ENCODE results near the gene GRP. TPM values are rescaled to one million over a fixed set of nuclear protein-coding genes. Genes with fewer than 3 reads are reported as not detected.

Gene GRP
- total RNA-seq, 1 donor from 2014 or later = not detected

GRCh38 chr18:59268127-59268720 lies 48.3 kb downstream of the GRP start:
- H3K36me3 ChIP-seq (ENCODE audit: insufficient read depth, low read length) = no peaks in the 10 kb centered on the region
- DNase-seq (ENCODE audit: low read depth) (no peak), FAIRE-seq (no peak)
- H3K9me3 ChIP-seq (ENCODE audit: insufficient read depth, low read depth, low read length) = peaks cover 7% of the 10 kb centered on the region
- H3K27me3 ChIP-seq (ENCODE audit: insufficient read depth, low read length) = peaks cover 95% of the 10 kb centered on the region
- TF ChIP-seq EZH2 (IDR thresholded peaks at IDR 0.05; ENCODE audit: insufficient read depth, low read length) = peak; percentile 96
- no peak for TF ChIP-seq CTCF (IDR thresholded peaks at IDR 0.05; ENCODE audit: insufficient read depth, low read depth, low read length)
- no peak overlapping the region for H3K4me3 ChIP-seq (ENCODE audit: insufficient read depth, low read depth, low read length)
- Mint-ChIP-seq H3K27me3 (ENCODE audit: low read depth, unreplicated experiment) (peaks cover 83% of the 10 kb centered on the region), H3K4me3 (ENCODE audit: unreplicated experiment) (no peak overlapping the region), H3K27ac (ENCODE audit: unreplicated experiment) (no peak overlapping the region), H3K36me3 (ENCODE audit: low read depth, unreplicated experiment) (no peaks in the 10 kb centered on the region), H3K9me3 (ENCODE audit: unreplicated experiment) (peaks cover 12% of the 10 kb centered on the region), H3K4me1 (ENCODE audit: low read depth, unreplicated experiment) (peaks cover 3% of the 10 kb centered on the region)
- peaks cover 3% of the 10 kb centered on the region for H3K4me1 ChIP-seq (ENCODE audit: insufficient read depth, low read length)
- H3K4me2 ChIP-seq (ENCODE audit: low read length) = peak overlapping the region; percentile 15
- H2AFZ ChIP-seq (ENCODE audit: low read depth, low read length) = peak overlapping the region; percentile 66
- H3K79me2 ChIP-seq (ENCODE audit: insufficient read depth, low read length) = no peaks in the 10 kb centered on the region
- no peak overlapping the region for H3K9ac ChIP-seq (ENCODE audit: low read length)
- H4K20me1 ChIP-seq (ENCODE audit: insufficient read depth, low read length) = peaks cover 5% of the 10 kb centered on the region
- no peak overlapping the region for H3K27ac ChIP-seq (ENCODE audit: low read depth, low read length)

- no peaks in the 10 kb centered on the region for H3K4me1 Mint-ChIP-seq (ENCODE audit: low read depth, unreplicated experiment)
- H4K20me1 ChIP-seq (ENCODE audit: insufficient read depth, low read length) = peaks cover 5% of the 10 kb centered on the region
- peak overlapping the region; percentile 66 for H2AFZ ChIP-seq (ENCODE audit: low read depth, low read length)
These were observed 49.0 kb downstream of the GRP start for GRCh38 chr18:59268721-59269562.

More at GRCh38 chr18:59268721-59269562, 49.0 kb downstream of the GRP start:
- DNase-seq (ENCODE audit: low read depth) (no peak), FAIRE-seq (no peak)
- Histone ChIP-seq H3K36me3 (ENCODE audit: insufficient read depth, low read length) (no peaks in the 10 kb centered on the region), H3K4me1 (ENCODE audit: insufficient read depth, low read length) (peaks cover 3% of the 10 kb centered on the region), H3K27ac (ENCODE audit: low read depth, low read length) (no peak overlapping the region), H3K27me3 (ENCODE audit: insufficient read depth, low read length) (peaks cover 95% of the 10 kb centered on the region), H3K4me2 (ENCODE audit: low read length) (peak overlapping the region; percentile 60), H3K4me3 (ENCODE audit: insufficient read depth, low read depth, low read length) (no peak overlapping the region), H3K79me2 (ENCODE audit: insufficient read depth, low read length) (no peaks in the 10 kb centered on the region), H3K9ac (ENCODE audit: low read length) (no peak overlapping the region), H3K9me3 (ENCODE audit: insufficient read depth, low read depth, low read length) (peaks cover 7% of the 10 kb centered on the region)
- H3K36me3 Mint-ChIP-seq (ENCODE audit: low read depth, unreplicated experiment) = no peaks in the 10 kb centered on the region
- peaks cover 12% of the 10 kb centered on the region for H3K9me3 Mint-ChIP-seq (ENCODE audit: unreplicated experiment)
- H3K4me3 Mint-ChIP-seq (ENCODE audit: unreplicated experiment) = no peak overlapping the region
- H3K27ac Mint-ChIP-seq (ENCODE audit: unreplicated experiment) = no peak overlapping the region
- TF ChIP-seq CTCF (IDR thresholded peaks at IDR 0.05; ENCODE audit: insufficient read depth, low read depth, low read length) = no peak
- TF ChIP-seq EZH2 (IDR thresholded peaks at IDR 0.05; ENCODE audit: insufficient read depth, low read length) = peak; percentile 98
- H3K27me3 Mint-ChIP-seq (ENCODE audit: low read depth, unreplicated experiment) = peaks cover 81% of the 10 kb centered on the region

Data from astrocyte (in vitro differentiated cells and primary cell).